Measurements from ENCODE around the gene CDH13. TPM values are rescaled to one million over a fixed set of nuclear protein-coding genes. Genes with fewer than 3 reads are reported as not detected.

Gene CDH13
- total RNA-seq, 1 donor from 2014 or later: 45.1 TPM

GRCh38 chr16:83356266-83356665, 729.5 kb downstream of the CDH13 start:
- Mint-ChIP-seq H3K36me3 (ENCODE audit: low read depth) (no peaks in the 10 kb centered on the region), H3K27ac (ENCODE audit: unreplicated experiment) (no peak overlapping the region), H3K4me3 (ENCODE audit: unreplicated experiment) (no peak overlapping the region), H3K9me3 (ENCODE audit: low read depth) (no peaks in the 10 kb centered on the region), H3K27me3 (ENCODE audit: low read depth) (peaks cover 2% of the 10 kb centered on the region), H3K4me1 (ENCODE audit: low read depth) (no peaks in the 10 kb centered on the region)
- DNase-seq (ENCODE audit: low spot score): no peak
- peak; percentile 82 for TF ChIP-seq CTCF (IDR thresholded peaks at IDR 0.05)

DNA sequence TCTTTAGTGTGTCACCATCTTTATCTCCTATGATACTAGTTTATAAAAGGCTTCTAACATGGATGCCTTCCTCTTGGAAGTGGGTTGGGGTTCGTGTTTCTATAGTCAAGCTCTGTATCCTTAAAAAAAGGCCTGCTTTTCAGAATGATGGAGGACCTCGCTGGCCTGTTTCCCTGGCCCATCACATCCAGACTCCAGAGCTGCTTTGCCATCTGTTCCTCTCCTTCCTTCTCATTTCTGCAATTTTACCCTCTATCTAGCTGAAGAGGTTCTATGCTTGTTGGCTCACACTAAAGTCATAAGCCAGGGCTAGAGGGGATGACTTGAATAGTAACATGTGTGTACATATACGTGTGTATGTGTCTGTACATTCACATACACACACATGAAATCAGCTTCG, 730.2 kb downstream of the CDH13 start:
- no peak for DNase-seq (ENCODE audit: low spot score)
- H3K36me3 Mint-ChIP-seq (ENCODE audit: low read depth): no peaks in the 10 kb centered on the region

GRCh38 chr16:83363521-83363920, 736.8 kb downstream of the CDH13 start:
- DNase-seq (ENCODE audit: low spot score): no peak
- no peaks in the 10 kb centered on the region for H3K36me3 Mint-ChIP-seq (ENCODE audit: low read depth)
- no peak for TF ChIP-seq CTCF (IDR thresholded peaks at IDR 0.05)
- H3K27me3 Mint-ChIP-seq (ENCODE audit: low read depth): no peaks in the 10 kb centered on the region
- no peaks in the 10 kb centered on the region for H3K4me1 Mint-ChIP-seq (ENCODE audit: low read depth)
- no peaks in the 10 kb centered on the region for H3K9me3 Mint-ChIP-seq (ENCODE audit: low read depth)
- H3K4me3 Mint-ChIP-seq (ENCODE audit: unreplicated experiment): no peak overlapping the region
- H3K27ac Mint-ChIP-seq (ENCODE audit: unreplicated experiment): no peak overlapping the region

More for the DNA sequence above, 730.2 kb downstream of the CDH13 start:
- Mint-ChIP-seq H3K4me3 (ENCODE audit: unreplicated experiment) (no peak overlapping the region), H3K27me3 (ENCODE audit: low read depth) (peaks cover 2% of the 10 kb centered on the region), H3K9me3 (ENCODE audit: low read depth) (no peaks in the 10 kb centered on the region), H3K27ac (ENCODE audit: unreplicated experiment) (no peak overlapping the region), H3K4me1 (ENCODE audit: low read depth) (no peaks in the 10 kb centered on the region)
- no peak for TF ChIP-seq CTCF (IDR thresholded peaks at IDR 0.05)

- Mint-ChIP-seq H3K4me3 (ENCODE audit: unreplicated experiment) (no peak overlapping the region), H3K27me3 (ENCODE audit: low read depth) (no peaks in the 10 kb centered on the region), H3K9me3 (ENCODE audit: low read depth) (no peaks in the 10 kb centered on the region), H3K4me1 (ENCODE audit: low read depth) (no peaks in the 10 kb centered on the region), H3K36me3 (ENCODE audit: low read depth) (no peaks in the 10 kb centered on the region), H3K27ac (ENCODE audit: unreplicated experiment) (no peak overlapping the region)
- no peak for DNase-seq (ENCODE audit: low spot score)
- no peak for TF ChIP-seq CTCF (IDR thresholded peaks at IDR 0.05)
Measured at GRCh38 chr16:83365166-83365565, 738.4 kb downstream of the CDH13 start.

DNA sequence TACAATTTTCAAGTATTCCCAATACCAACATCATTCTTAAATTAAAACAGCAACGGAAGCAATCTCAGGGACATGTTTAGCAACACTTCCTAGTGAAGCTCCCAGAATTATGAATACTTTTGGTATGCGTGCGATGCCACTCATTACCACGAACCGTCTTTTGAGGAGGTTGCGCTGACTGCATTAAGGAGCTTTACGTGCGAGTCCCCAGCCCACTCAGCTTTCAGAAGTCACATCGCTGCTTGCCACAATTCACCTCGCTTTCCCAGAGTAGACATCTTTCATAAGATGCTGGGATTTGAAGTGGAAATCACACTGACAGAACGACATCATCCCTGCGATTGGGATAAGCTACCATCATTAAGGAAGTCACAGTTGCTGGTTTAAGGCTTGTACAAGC, 739.5 kb downstream of the CDH13 start:
- DNase-seq (ENCODE audit: low spot score): no peak
- Mint-ChIP-seq H3K4me1 (ENCODE audit: low read depth) (no peaks in the 10 kb centered on the region), H3K4me3 (ENCODE audit: unreplicated experiment) (no peak overlapping the region), H3K9me3 (ENCODE audit: low read depth) (no peaks in the 10 kb centered on the region), H3K27me3 (ENCODE audit: low read depth) (no peaks in the 10 kb centered on the region), H3K27ac (ENCODE audit: unreplicated experiment) (no peak overlapping the region), H3K36me3 (ENCODE audit: low read depth) (no peaks in the 10 kb centered on the region)
- TF ChIP-seq CTCF (IDR thresholded peaks at IDR 0.05): no peak
